Testis (tissue), 2 donors: Measurements from ENCODE around the gene RABAC1.

ENCODE experiments used
- POLR2A ChIP-seq: fragments of 450-650 bp; IDR thresholded peaks from one replicate; pipeline ENCODE4 v1.6.1; 2017; ENCODE audit warnings: antibody characterized with exemption, mild to moderate bottlenecking, moderate library complexity
- TF ChIP-seq, protein P1 (sequence below), 3 experiments: fragments of 450-650 bp in 2 of 3; fragments of 200-600 bp in 1 of 3; sonication (generic) in 1 of 3; IDR thresholded peaks; one replicate each; pipeline ENCODE4 v1.5.1; 2016 to 2019; ENCODE audit warnings: antibody characterized with exemption in 3 of 3, mild to moderate bottlenecking in 2 of 3, moderate library complexity in 1 of 3

GRCh38 chr19:41991025-41991424 lies 31.9 kb upstream of the RABAC1 start:
- TF ChIP-seq, protein P1, sequence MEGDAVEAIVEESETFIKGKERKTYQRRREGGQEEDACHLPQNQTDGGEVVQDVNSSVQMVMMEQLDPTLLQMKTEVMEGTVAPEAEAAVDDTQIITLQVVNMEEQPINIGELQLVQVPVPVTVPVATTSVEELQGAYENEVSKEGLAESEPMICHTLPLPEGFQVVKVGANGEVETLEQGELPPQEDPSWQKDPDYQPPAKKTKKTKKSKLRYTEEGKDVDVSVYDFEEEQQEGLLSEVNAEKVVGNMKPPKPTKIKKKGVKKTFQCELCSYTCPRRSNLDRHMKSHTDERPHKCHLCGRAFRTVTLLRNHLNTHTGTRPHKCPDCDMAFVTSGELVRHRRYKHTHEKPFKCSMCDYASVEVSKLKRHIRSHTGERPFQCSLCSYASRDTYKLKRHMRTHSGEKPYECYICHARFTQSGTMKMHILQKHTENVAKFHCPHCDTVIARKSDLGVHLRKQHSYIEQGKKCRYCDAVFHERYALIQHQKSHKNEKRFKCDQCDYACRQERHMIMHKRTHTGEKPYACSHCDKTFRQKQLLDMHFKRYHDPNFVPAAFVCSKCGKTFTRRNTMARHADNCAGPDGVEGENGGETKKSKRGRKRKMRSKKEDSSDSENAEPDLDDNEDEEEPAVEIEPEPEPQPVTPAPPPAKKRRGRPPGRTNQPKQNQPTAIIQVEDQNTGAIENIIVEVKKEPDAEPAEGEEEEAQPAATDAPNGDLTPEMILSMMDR (IDR thresholded peaks at IDR 0.05): no peak
- TF ChIP-seq POLR2A: no peak
